Uterus (tissue), 2 donors: ENCODE measurements around the gene SLC6A15.

Source experiments
- POLR2A ChIP-seq, 2 donors: fragments of 450-650 bp; IDR thresholded peaks; one replicate each; pipeline ENCODE4 v1.6.1; 2016; ENCODE audit warnings: antibody characterized with exemption in 2 of 2, mild to moderate bottlenecking in 1 of 2, moderate library complexity in 1 of 2
- TF ChIP-seq, protein P1 (sequence below), 4 experiments: fragments of 200-600 bp in 2 of 4; fragments of 450-650 bp in 2 of 4; sonication (generic) in 2 of 4; IDR thresholded peaks; one replicate each; pipeline ENCODE4 v1.5.1; 2016 to 2019; ENCODE audit warnings: antibody characterized with exemption in 4 of 4, mild to moderate bottlenecking in 2 of 4, moderate library complexity in 1 of 4

DNA sequence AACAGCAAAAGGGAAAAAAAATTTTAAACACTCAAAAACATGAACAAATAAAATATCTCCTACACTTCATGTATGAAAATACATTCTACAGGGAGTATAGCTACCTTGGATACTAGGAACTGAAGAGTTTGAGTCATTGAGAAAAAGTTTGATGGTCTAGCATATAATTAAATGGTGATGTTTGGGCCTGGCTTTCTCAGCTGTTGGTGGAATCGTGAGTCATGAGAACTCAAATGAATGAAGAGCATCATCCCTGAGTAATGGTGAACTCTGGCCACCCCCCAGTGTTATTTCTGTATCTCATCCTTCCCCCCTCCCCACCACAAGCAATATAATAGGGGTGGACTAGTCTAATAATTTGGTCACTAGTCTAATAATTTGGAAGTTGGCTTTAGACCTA lies 6.7 kb upstream of the SLC6A15 start:
- TF ChIP-seq, protein P1, sequence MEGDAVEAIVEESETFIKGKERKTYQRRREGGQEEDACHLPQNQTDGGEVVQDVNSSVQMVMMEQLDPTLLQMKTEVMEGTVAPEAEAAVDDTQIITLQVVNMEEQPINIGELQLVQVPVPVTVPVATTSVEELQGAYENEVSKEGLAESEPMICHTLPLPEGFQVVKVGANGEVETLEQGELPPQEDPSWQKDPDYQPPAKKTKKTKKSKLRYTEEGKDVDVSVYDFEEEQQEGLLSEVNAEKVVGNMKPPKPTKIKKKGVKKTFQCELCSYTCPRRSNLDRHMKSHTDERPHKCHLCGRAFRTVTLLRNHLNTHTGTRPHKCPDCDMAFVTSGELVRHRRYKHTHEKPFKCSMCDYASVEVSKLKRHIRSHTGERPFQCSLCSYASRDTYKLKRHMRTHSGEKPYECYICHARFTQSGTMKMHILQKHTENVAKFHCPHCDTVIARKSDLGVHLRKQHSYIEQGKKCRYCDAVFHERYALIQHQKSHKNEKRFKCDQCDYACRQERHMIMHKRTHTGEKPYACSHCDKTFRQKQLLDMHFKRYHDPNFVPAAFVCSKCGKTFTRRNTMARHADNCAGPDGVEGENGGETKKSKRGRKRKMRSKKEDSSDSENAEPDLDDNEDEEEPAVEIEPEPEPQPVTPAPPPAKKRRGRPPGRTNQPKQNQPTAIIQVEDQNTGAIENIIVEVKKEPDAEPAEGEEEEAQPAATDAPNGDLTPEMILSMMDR (IDR thresholded peaks at IDR 0.05): no peak
- no peak for TF ChIP-seq POLR2A (IDR thresholded peaks at IDR 0.05)
